T-helper 2 cell (primary cell): ENCODE data around the gene KIAA0232.

Source experiments
- DNase-seq, 5 experiments: peaks; one replicate each; pipeline versions ENCODE4 v3.0.0 to v3.0.0-alpha.2; 2012 to 2022
- total RNA-seq, 2 donors: gene quantifications; one replicate each; lab custom pipeline; 2026; lab: John Stamatoyannopoulos, UW

KIAA0232 gene
- 40.7 to 66.4 reads per million in 2 donors for total RNA-seq

- DNase-seq, result peak; percentile 79 to 98 (median 89)
Measured at GRCh38 chr4:6782147-6782845, at the start of gene KIAA0232. Gene KIAA0232 (plus strand): TSS chr4:6782727. CDS start chr4:6824454, 41,727 bp downstream.

- no peak for DNase-seq
Measured at GRCh38 chr4:6733358-6734164, 49.0 kb upstream of the KIAA0232 start.

GRCh38 chr4:6734165-6734786, 48.3 kb upstream of the KIAA0232 start:
- DNase-seq, result no peak

- no peak for DNase-seq
Measured at GRCh38 chr4:6739920-6740319, 42.6 kb upstream of the KIAA0232 start.

- no peak for DNase-seq
Measured at GRCh38 chr4:6740347-6740746, 42.2 kb upstream of the KIAA0232 start.

- DNase-seq, result peak in 1 of 5 experiments; percentile 29
Measured at GRCh38 chr4:6742507-6742906, 40.0 kb upstream of the KIAA0232 start.

GRCh38 chr4:6742989-6743388, 39.5 kb upstream of the KIAA0232 start:
- DNase-seq, result no peak

GRCh38 chr4:6746721-6747293, 35.7 kb upstream of the KIAA0232 start:
- no peak for DNase-seq

- no peak for DNase-seq
Measured at GRCh38 chr4:6747294-6748051, 35.1 kb upstream of the KIAA0232 start.

GRCh38 chr4:6748286-6748685, 34.2 kb upstream of the KIAA0232 start:
- DNase-seq, result no peak

GRCh38 chr4:6749340-6750171, 33.0 kb upstream of the KIAA0232 start:
- DNase-seq, result no peak

GRCh38 chr4:6750286-6751221, 32.0 kb upstream of the KIAA0232 start:
- DNase-seq, result no peak

GRCh38 chr4:6751611-6752485, 30.7 kb upstream of the KIAA0232 start:
- DNase-seq, result peak in 1 of 5 experiments; percentile 35

- DNase-seq, result no peak
Measured at GRCh38 chr4:6752486-6752829, 30.1 kb upstream of the KIAA0232 start.

GRCh38 chr4:6753103-6753560, 29.4 kb upstream of the KIAA0232 start:
- DNase-seq, result no peak

- no peak for DNase-seq
Measured at GRCh38 chr4:6753891-6754290, 28.6 kb upstream of the KIAA0232 start.

GRCh38 chr4:6754481-6755087, 27.9 kb upstream of the KIAA0232 start:
- DNase-seq, result no peak

- DNase-seq, result no peak
Measured at GRCh38 chr4:6755088-6755753, 27.3 kb upstream of the KIAA0232 start.
